GM21367 (cell line): ENCODE measurements around the gene ZNF154.

ENCODE experiments used
- ATAC-seq: cut with Tn5 transposase; IDR thresholded peaks from one replicate; pipeline ENCODE4 v1.9.1; 2021; ENCODE audit not compliant: unreplicated experiment

The ZNF154 gene

DNA sequence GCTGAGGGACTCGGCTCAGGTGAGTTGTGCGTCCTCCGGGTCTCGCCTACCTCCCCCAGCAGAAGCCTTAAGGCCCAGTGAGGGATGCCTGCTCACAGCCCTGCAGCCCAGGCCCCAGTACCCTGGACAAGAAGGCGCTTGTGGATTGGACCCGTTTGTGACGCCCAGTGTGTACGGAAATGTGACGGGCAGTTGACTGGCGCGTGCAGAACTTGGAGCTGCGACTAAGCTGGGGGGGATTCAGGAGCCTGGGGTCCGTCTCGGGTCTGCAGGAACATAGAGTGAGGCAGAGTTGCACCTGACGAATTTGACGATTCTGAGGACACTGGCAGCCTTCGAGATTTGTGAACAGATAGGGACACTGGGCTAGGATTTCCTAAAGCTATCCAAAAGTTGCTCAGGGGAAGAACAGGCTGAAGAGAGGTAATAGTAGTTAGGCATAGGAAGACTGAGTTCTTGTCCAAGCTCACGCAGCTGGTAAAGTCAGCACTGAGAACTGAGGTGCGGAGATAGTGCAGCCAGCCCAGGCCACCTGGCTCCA lies 26.7 kb downstream of the ZNF154 start:
- ATAC-seq = no peak

DNA sequence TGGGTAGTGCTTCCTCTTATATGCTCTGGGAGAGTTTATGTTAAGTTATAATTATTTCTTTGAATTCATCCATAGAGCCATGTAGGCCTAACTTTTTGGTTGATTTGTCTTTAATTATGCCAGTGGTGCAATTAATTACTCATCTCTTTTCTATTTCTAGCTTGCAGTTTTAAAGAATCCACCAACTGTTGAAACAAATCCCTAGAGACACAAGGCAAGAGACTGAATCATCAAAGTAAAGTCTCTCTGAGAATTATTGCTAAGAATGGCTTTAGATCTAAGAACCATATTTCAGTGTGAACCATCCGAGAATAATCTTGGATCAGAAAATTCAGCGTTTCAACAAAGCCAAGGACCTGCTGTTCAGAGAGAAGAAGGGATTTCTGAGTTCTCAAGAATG lies 33.1 kb downstream of the ZNF154 start:
- ATAC-seq = no peak

DNA sequence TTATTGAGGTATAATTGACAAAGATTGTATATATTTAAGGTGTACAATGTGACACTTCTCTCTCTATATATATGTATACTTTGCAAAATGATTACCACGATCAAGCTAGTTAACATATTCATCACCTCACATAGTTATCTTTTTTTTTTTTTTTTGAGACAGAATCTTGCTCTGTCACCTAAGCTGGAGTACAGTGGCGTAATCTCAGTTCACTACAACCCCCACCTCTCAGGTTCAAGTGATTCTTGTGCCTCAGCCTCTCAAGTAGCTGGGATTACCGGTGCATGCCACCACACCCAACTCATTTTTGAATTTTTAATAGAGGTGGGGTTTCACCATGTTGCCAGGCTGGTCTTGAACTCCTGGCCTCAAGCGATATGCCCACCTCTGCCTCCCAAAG lies 36.5 kb downstream of the ZNF154 start:
- ATAC-seq = no peak

DNA sequence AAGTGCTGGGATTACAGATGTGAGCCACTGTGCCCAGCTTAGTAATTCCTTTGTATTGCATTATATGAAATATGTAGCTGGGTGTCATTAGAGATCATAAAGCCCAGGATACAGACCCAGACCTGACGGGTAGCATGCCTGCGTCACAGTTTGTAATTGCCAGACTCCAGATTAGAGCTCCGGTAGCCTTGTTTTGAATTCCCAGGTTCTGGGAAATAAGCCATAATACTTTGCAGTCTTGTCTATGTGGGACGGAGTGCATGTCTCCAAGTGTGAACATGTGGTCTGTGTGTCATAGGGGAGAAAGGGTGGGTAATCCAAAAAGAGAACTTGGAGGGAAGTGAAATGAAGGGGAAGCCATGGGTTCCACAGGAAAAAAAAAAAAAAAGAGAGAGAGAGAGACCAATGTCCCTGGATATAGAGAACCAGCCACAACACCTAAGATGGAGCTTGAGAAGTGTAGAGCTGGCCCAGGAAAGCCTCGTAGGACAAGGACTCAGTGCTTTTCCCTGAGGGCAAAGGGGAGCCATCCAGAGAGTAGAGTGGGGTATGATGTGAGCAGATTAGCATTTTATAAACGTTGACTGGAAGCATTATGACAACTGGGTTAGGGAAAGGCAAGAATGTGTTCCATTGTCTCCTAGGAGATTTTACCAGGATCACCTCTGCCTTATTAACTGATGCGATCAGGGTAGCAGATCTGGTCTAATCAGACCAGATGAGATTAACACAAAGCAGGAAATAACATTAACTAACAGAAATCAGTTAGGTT lies 37.7 kb downstream of the ZNF154 start:
- no peak for ATAC-seq

DNA sequence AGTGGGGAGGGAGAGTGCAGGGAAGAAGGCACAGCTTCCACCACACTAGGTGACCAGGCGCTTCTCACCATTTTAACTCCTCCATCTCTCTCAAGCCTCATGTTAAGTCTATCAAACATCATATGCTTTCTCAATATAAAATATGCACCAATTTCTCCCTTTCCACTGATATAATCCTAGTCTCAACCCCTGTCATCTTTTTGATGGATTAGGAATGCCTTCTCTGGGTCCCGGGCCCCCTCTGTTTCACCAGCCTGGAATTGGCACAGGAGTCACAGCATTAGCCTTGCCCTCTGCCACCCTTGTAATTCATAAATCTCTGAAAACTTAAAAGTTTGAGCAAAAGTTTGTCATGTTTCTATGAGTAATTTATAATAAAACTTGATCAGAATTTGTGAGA lies 40.4 kb downstream of the ZNF154 start, which contains the start of gene ZSCAN4:
Gene ZSCAN4, plus strand, starts transcription at position 301 of the 400 bp plus-strand sequence. CDS start 7,211 bp downstream, outside the sequence.
- no peak for ATAC-seq

DNA sequence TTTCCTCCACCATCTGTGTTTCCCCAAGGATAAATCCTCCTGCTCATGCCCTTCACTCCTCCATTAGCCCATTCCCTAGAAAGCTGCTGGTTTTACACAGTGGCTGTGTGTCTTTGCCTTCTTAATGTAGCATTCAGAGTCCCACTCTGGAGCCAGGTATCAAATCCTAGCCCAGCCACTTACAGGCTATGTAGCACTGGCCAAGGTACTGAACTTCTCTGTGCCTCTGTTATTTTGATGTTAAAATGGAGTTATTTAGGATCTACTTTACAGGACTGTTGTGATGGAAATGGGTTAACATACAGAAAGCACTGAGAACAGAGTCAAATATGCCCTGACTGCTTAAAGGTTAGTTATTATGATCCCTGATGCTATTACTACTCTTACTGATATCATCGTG lies 41.8 kb downstream of the ZNF154 start:
- no peak for ATAC-seq

DNA sequence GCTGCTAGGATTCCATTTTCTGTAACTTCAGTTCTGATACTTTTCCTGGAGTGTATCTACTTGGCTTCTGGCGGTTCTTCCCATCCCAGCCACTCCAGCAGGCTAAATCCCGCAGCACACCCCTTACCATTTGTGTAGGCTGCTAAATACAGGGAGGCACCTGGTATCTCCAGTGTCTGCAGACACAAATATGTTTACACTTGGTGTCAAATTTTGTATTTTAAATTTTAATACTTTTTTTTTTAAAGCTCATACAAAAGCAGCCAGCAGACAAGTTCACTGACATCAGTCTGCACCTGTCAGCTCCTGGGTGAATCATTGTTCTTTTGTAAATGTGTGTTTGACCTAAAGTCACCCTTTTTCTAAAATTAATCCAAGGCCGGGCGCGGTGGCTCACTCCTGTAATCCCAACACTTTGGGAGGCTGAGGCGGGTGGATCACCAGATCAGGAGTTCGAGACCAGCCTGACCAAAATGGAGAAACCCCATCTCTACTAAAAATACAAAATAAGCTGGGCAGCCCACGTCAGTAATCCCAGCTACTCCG lies 43.7 kb downstream of the ZNF154 start:
- ATAC-seq = no peak

DNA sequence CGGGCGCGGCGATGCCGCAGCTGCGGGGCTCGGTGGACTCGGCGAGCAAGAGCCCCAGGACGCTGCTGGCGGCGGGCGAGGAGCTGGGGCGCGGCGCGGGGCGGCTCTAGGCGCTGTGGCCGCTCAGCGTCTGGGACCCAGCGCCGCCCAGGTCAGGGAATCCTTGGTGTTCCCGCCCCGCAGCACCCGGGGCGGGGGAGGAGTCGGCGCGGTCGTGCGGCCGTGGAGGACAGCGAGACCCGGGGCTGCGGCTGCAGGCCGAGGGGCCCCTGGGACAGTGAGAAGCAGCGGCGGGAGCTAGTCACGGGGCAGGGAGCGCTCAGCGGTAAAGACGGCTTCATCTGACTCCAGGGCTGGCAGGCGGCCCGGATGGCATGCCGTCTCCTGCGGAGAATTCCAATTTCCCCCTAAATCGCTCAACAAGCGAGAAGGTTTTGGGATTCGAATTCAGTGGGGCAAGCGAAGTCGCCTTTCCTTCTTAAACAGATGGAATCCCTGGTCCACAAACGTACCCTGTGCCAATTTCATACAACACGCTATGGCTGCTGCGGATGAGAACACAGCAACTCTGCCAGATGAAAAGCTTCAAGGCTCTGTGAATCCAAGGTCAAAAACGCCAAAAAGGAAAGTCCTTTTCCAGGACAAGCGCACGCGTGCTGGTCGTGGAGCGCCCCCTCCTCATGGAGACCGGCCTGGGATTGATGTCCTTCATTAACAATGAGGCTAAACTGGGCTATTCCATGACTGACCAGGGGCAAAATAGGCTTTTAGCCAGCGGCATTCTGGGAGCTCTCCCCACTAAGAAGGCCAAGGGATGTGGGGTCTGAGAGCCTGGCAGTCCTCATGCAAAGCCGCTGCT lies 44.5 kb downstream of the ZNF154 start:
- no peak for ATAC-seq

DNA sequence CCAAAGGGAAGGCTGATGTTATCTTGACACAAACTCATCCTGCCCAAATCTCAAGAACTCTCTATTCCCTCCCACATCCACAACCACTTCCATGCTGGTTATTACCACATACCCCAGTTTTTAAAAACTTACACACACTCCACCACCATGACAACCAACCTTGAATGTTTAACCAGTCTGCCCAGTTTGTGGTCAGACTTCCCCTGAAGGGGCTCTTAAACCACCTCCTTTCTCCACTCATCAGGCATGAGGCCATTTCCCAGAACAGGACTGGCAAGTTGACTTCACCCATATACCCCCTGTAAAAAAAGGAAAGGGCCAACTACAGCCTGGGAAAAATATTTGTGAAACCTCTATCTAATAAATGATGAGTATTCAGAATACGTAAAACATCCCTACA lies 52.7 kb downstream of the ZNF154 start:
- no peak for ATAC-seq

DNA sequence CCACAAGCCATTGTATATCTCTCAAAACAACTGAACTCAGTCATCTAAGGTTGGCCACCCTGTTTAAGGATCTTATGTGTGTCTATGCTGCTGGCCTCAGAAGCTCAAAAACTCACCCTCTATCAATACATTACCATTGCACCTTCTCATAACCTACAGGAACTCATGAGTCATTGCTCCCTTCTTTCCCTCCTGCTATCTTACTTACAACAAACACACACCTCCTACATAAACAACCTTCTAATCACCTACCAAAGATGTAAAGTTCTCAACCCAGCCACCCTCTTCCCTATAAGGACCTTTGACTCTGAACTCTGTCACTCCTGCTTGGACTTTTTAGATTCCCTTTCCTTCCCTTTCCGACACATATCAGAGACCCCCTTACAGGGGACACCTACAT lies 53.6 kb downstream of the ZNF154 start:
- no peak for ATAC-seq

DNA sequence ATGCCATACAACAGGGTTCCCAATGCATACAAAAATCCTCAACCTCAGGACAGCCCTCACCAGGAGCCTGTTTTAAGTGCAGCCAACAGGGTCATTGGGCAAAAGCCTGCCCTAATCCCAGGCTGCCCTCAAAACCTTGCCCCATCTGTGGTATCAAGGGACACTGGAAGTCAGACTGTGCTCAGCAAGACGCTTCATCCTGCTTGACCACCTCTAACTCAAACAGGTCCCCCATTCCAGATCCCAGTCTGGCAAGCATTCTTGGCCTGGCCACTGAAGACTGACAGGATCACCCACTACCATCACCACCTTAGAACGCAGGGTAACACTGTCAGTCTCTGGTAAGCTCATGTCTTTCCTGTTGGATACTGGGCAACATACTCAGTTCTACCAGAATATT lies 55.3 kb downstream of the ZNF154 start:
- ATAC-seq = no peak

DNA sequence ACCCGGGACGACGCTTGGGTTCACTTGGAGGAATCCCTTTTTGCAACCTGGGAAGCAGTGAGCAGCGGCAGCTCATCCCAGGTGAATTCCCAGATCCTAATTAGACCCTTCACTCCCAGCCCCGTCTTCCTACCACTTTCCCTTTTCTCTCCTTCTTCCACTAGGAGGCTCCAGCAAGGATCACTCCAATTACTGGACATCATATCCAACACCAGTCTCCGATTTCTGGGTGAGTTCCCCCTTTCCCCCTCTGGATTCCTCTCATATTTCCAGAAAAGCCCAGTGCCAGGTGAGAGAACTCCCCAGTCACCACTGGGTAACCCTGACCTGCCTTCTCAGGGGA lies 57.4 kb downstream of the ZNF154 start:
- ATAC-seq = no peak

DNA sequence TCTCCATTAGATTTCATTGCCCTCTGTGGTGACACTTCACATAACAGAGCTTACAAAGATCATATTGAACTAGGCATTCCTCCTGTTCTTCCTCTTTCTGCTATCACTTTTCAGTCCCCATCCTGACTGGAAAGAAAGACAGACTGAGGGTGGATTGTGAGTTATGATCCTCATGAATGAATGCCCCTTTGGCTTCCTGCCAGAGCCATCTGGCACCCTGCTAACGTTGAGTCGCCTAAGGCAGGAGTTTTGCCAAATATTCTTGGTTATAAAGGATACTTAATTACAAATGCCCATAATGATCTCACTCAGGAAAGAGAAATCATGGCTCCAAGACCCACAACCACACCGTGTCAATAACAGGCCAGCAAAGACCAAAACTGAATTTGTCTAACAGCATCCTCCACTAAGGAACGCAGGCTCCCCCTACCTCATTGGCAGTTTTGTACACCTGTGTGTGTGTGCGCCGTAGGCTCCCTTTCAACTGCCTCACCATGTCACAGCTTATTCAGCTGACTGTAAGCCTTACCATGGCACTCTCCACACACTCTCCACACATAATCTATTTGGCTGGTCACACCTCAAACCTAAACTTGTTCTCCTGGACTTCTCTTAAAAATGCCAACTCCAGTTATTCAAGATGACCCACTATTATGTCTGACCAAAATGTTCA lies 60.5 kb downstream of the ZNF154 start:
- no peak for ATAC-seq
